D721Med (cell line): ENCODE data around the gene MFNG.

Experiments used
- DNase-seq: peaks from one replicate; pipeline ENCODE4 v3.0.0; 2011; ENCODE audit warnings: low spot score; ENCODE audit not compliant: insufficient read length
- FAIRE-seq: peaks from 2 replicates; lab custom pipeline; 2011; peaks lifted over from hg19 to GRCh38; lab: Jason Lieb, UNC
- CTCF ChIP-seq: IDR thresholded peaks from 2 replicates; pipeline ENCODE4 v1.5.1; 2012; ENCODE audit warnings: mild to moderate bottlenecking, control low read depth; ENCODE audit not compliant: insufficient read depth; ENCODE audit errors: missing control alignments

MFNG gene

DNA sequence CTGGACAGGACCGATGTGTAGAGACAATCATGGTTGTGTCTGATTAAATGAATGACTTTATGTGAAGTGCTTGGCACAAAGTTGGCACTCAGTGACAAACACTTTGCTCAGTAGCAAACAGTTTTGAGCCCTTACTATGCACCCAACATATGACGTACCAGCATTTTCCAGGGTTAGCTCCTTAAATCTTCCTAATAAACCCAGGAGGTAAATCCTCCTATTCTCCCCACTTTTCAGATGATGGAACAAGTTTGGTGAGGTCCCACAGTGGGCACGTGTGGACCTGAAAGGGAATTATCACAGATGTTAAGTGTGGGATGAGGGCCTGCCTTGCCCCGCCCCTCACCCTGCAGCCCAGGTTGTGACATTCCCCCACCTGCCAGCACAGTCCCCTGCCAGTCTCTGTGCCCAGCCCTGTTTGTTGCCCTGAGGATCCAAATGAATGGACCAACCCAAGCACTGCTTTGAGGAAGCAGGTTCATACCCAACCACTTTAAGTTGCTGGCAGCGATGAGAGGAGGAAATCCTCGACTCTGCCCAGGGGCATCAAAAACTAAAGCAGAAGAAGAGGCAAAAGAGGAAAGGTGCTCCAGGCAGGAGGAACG, 39.7 kb upstream of the MFNG start:
- no peak for DNase-seq
- no peak for TF ChIP-seq CTCF
- FAIRE-seq, result no peak

DNA sequence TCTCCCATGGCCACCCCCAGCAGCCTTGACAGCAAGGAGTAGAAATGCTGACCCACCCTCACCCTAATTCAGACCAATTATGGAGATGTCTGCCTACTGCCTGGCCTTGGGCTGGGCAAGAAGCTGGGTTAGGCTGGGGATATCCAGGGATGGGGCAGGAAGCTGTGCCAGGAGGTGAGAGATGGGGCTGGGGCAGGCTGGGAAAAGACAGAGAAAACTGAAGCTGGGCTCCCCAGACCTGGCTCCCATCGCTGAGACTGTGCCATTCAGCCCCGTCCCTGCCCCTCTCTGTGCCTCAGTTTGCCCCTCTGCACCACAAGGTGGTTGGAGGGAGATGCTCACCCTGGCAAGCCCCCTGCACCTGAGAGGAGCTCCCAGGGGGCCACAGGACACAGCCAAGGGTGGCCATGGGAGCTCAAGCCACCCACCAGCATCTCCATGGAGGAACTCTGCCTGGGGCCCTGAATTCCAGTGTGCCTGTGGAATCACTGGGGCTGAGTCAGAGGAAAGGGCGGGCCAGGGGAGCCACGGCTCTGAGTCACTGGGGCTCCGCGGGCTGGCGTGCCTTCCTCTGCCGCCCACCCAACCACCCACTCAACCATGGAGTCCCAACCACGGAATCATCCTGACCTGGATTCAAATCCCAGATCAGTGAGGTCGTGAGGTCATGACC, 39.0 kb upstream of the MFNG start:
- no peak for DNase-seq
- FAIRE-seq, result no peak

GRCh38 chr22:37522482-37522881, 36.3 kb upstream of the MFNG start:
- DNase-seq (no peak), FAIRE-seq (no peak)
- no peak for TF ChIP-seq CTCF

More for the DNA sequence above, 39.0 kb upstream of the MFNG start:
- TF ChIP-seq CTCF, result no peak

DNA sequence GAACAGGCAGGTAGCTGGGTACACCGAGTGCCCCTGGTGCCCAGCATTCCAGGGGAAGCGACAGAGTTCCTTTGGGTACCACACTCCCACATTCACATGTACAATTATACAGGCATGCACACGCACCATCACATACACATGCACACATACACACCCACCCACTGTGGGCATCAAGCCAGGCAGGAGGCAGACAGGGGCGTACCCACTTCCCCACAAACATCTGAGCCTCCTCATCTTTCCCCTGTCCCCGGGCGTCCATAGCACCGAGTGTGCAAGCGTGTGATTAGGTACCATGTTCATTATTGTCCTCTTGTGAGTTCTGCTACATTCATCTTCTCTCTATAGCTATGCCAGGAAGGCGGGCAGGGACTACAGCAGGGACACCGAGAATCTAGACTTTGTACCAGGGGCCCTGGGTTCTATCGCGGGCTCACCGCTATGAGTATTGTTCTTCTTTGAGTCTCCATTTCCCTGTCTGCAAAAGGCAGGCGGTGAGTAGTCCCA, 35.1 kb upstream of the MFNG start:
- DNase-seq (no peak), FAIRE-seq (no peak)
- TF ChIP-seq CTCF, result no peak

GRCh38 chr22:37520776-37521191, 34.6 kb upstream of the MFNG start:
- no peak for TF ChIP-seq CTCF
- DNase-seq (no peak), FAIRE-seq (no peak)

- no peak for DNase-seq
- no peak for TF ChIP-seq CTCF
Measured at GRCh38 chr22:37519268-37520195, 33.3 kb upstream of the MFNG start, which contains the start of gene CARD10. CARD10 (minus strand) TSS chr22:37519415; CDS start chr22:37519200, 215 bp downstream.

More at GRCh38 chr22:37519268-37520195, 33.3 kb upstream of the MFNG start, which contains the start of gene CARD10:
- no peak for FAIRE-seq
